Skeletal muscle tissue (tissue), 4 donors: ENCODE data around the gene CALML6. TPM values are rescaled to one million over a fixed set of nuclear protein-coding genes. Genes with fewer than 3 reads are reported as not detected.

Experiments
- H3K27ac ChIP-seq: one replicate; pipeline ENCODE4 v1.7.0; 2013; ENCODE audit warnings: mild to moderate bottlenecking, low read depth, low read length, inconsistent platforms
- H3K27me3 ChIP-seq, 3 donors: one replicate each; pipeline ENCODE4 v1.7.0; 2013; ENCODE audit warnings: low read length in 3 of 3; ENCODE audit not compliant: control insufficient read depth in 3 of 3, insufficient read depth in 3 of 3
- H3K36me3 ChIP-seq, 3 donors: one replicate each; pipeline ENCODE4 v1.7.0; 2013; ENCODE audit warnings: low read length in 3 of 3; ENCODE audit not compliant: control insufficient read depth in 3 of 3, insufficient read depth in 3 of 3
- H3K4me1 ChIP-seq, 3 donors: one replicate each; pipeline ENCODE4 v1.7.0; 2013; ENCODE audit warnings: low read length in 3 of 3, mild to moderate bottlenecking in 3 of 3; ENCODE audit not compliant: control insufficient read depth in 3 of 3, insufficient read depth in 3 of 3
- H3K4me3 ChIP-seq, 3 donors: one replicate each; pipeline ENCODE4 v1.7.0; 2013; ENCODE audit warnings: low read length in 3 of 3
- H3K9ac ChIP-seq, 3 donors: one replicate each; pipeline ENCODE4 v1.7.0; 2013; ENCODE audit warnings: low read length in 3 of 3, mild to moderate bottlenecking in 3 of 3, moderate library complexity in 2 of 3, low read depth in 1 of 3
- H3K9me3 ChIP-seq, 3 donors: one replicate each; pipeline ENCODE4 v1.7.0; 2013; ENCODE audit warnings: low read length in 3 of 3; ENCODE audit not compliant: control insufficient read depth in 3 of 3
- total RNA-seq: library from RNA; depleted of rRNA; stranded (reverse); fragments of >200 nt; gene quantifications from one replicate; pipeline ENCODE4 v1.2.3, GENCODE V29; 2014
- donor health status: Osteomylitis.

CALML6 gene
- total RNA-seq, result 191 TPM

DNA sequence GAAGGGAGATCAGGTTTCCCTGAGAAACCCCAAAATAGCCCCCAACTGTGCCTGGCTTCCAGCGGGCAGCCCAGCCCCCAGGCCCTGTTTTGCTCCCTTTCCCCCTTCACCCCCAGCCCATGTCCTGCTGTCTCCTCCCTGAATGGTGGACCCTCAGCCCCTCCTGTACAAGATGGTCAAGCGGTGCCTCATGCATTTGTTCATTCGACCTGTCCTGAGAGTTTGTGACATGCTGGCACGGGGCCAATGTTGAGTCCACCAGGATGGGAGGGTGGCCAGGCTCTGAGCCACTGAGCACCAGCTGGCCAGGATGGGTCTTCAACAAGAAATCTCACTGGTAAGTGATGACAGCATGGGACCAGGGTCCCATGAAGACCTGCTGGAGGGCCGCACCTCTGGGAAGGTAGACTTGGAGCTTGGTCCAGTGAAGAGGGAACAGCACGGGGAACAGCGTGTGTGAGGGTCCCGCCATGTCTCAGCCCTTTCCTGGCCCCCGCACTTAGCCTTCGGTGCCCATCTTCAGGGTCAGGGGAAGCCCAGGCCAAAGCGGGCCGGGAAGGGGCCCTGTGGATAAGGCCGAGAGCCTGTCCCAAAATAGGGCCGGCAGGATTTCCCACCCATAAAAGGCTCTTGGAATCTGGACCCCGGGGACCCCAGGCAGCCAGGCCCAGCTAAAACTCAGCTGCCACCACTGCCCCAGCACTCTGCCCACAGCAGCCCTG, at the start of gene CALML6:
CALML6 (plus strand) TSS at position 290 of the 722 bp plus-strand sequence; CDS start at position 311, 21 bp downstream.
- H3K4me1 ChIP-seq, result peaks cover 50 to 63% (median 56%) of the 10 kb centered on the region in 3 donors

GRCh38 chr1:1867164-1867563, 47.9 kb upstream of the CALML6 start:
- Histone ChIP-seq H3K36me3 (no peaks in the 10 kb centered on the region), H3K9ac (no peak overlapping the region), H3K9me3 (no peaks in the 10 kb centered on the region), H3K4me1 (peaks cover 18 to 33% (median 22%) of the 10 kb centered on the region in 3 donors), H3K4me3 (no peak overlapping the region), H3K27me3 (no peaks in the 10 kb centered on the region), H3K27ac (no peak overlapping the region)

More for the DNA sequence above, at the start of gene CALML6:
- Histone ChIP-seq H3K4me3 (peak within 1 kb of the TSS; percentile 48 to 65 (median 54)), H3K9me3 (no peaks in the 10 kb centered on the region), H3K9ac (peak within 1 kb of the TSS; percentile 70 to 81 (median 72)), H3K27ac (peak within 1 kb of the TSS; percentile 91), H3K36me3 (no peaks in the 10 kb centered on the region), H3K27me3 (peaks cover 0 to 5% (median 0%) of the 10 kb centered on the region in 3 donors)

- H3K9ac ChIP-seq, result no peak overlapping the region
- no peaks in the 10 kb centered on the region for H3K27me3 ChIP-seq
- H3K4me1 ChIP-seq, result peaks cover 27 to 42% (median 30%) of the 10 kb centered on the region in 3 donors
- H3K4me3 ChIP-seq, result no peak overlapping the region
- no peak overlapping the region for H3K27ac ChIP-seq
- H3K9me3 ChIP-seq, result no peaks in the 10 kb centered on the region
- peaks cover 0 to 4% (median 3%) of the 10 kb centered on the region in 3 donors for H3K36me3 ChIP-seq
These were observed 45.6 kb upstream of the CALML6 start for GRCh38 chr1:1869469-1869868.

- Histone ChIP-seq H3K36me3 (peaks cover 3 to 14% (median 7%) of the 10 kb centered on the region in 3 donors), H3K4me3 (no peak overlapping the region), H3K4me1 (peaks cover 31 to 46% (median 39%) of the 10 kb centered on the region in 3 donors), H3K9me3 (no peaks in the 10 kb centered on the region), H3K9ac (no peak overlapping the region), H3K27ac (no peak overlapping the region), H3K27me3 (no peaks in the 10 kb centered on the region)
These were observed 42.6 kb upstream of the CALML6 start for GRCh38 chr1:1872329-1872994.

GRCh38 chr1:1873186-1873585, 41.9 kb upstream of the CALML6 start:
- H3K27me3 ChIP-seq, result no peaks in the 10 kb centered on the region
- peak overlapping the region; percentile 6 for H3K27ac ChIP-seq
- H3K36me3 ChIP-seq, result peaks cover 3 to 14% (median 7%) of the 10 kb centered on the region in 3 donors
- no peaks in the 10 kb centered on the region for H3K9me3 ChIP-seq
- no peak overlapping the region for H3K9ac ChIP-seq
- H3K4me1 ChIP-seq, result peaks cover 36 to 53% (median 39%) of the 10 kb centered on the region in 3 donors
- H3K4me3 ChIP-seq, result peak overlapping the region in 2 of 3 donors; percentile 17 to 19

GRCh38 chr1:1874901-1875300, 40.2 kb upstream of the CALML6 start:
- Histone ChIP-seq H3K9me3 (no peaks in the 10 kb centered on the region), H3K27ac (no peak overlapping the region), H3K36me3 (peaks cover 3 to 14% (median 7%) of the 10 kb centered on the region in 3 donors), H3K4me3 (no peak overlapping the region), H3K4me1 (peaks cover 44 to 56% (median 45%) of the 10 kb centered on the region in 3 donors), H3K9ac (no peak overlapping the region), H3K27me3 (no peaks in the 10 kb centered on the region)

- H3K4me3 ChIP-seq, result no peak overlapping the region
- no peak overlapping the region for H3K9ac ChIP-seq
- H3K27ac ChIP-seq, result no peak overlapping the region
- H3K27me3 ChIP-seq, result no peaks in the 10 kb centered on the region
- H3K36me3 ChIP-seq, result peaks cover 3 to 14% (median 7%) of the 10 kb centered on the region in 3 donors
- peaks cover 45 to 59% (median 48%) of the 10 kb centered on the region in 3 donors for H3K4me1 ChIP-seq
- no peaks in the 10 kb centered on the region for H3K9me3 ChIP-seq
These were observed 39.1 kb upstream of the CALML6 start for GRCh38 chr1:1875932-1876331.

GRCh38 chr1:1876335-1876930, 38.6 kb upstream of the CALML6 start:
- Histone ChIP-seq H3K4me1 (peaks cover 43 to 59% (median 48%) of the 10 kb centered on the region in 3 donors), H3K9ac (no peak overlapping the region), H3K27ac (no peak overlapping the region), H3K36me3 (peaks cover 3 to 14% (median 7%) of the 10 kb centered on the region in 3 donors), H3K4me3 (no peak overlapping the region), H3K9me3 (no peaks in the 10 kb centered on the region), H3K27me3 (no peaks in the 10 kb centered on the region)

DNA sequence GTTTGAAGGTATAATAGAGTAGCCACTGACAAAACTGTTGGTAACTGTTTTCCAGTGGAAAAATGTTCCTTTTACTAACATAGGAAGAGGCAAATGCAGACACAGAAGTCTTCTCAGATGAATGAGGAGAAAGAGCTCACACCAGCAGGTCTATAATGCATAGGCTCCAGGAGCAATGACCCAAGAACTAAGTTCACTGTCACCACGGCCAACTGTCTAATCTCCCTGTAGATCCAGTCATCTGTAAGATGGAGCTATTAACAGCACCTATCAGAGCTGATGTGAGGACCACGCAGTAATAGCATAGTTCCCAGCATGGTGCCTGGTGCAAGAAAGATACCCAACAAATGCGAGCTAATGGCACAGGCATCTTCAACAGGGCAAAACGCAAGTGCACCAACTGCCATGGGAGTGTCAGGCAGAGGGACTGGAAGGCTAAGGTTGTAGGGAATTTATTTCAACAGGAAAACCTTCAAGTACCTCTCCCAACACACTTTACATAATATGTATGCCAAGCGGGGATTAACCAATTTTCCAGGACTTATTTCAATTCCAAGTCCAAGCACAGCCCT, 37.1 kb upstream of the CALML6 start:
- H3K36me3 ChIP-seq, result peaks cover 3 to 14% (median 7%) of the 10 kb centered on the region in 3 donors
- H3K9ac ChIP-seq, result peak overlapping the region in 1 of 3 donors; percentile 54
- H3K4me3 ChIP-seq, result no peak overlapping the region
- no peak overlapping the region for H3K27ac ChIP-seq
- H3K9me3 ChIP-seq, result no peaks in the 10 kb centered on the region
- H3K27me3 ChIP-seq, result no peaks in the 10 kb centered on the region
- H3K4me1 ChIP-seq, result peaks cover 42 to 53% (median 47%) of the 10 kb centered on the region in 3 donors
